IMR-90 (cell line): ENCODE measurements around the gene EPS15.

Experiments
- CEBPB ChIP-seq: IDR thresholded peaks from 2 replicates; pipeline ENCODE4 v1.6.1; 2012; ENCODE audit warnings: low read depth, low read length, improper control_type of control experiment
- CTCF ChIP-seq: conservative IDR thresholded peaks from 2 replicates; pipeline ENCODE4 v1.5.1; 2012; ENCODE audit warnings: mild to moderate bottlenecking, low read depth, low read length, improper control_type of control experiment
- FOS ChIP-seq: fragments of 150-350 bp; IDR thresholded peaks from 2 replicates; pipeline ENCODE4 v1.6.1; 2016; ENCODE audit warnings: low read depth, low read length
- MAFK ChIP-seq: IDR thresholded peaks from 2 replicates; pipeline ENCODE4 v1.6.1; 2012; ENCODE audit warnings: low read depth, low read length, improper control_type of control experiment
- MAZ ChIP-seq: IDR thresholded peaks from 2 replicates; pipeline ENCODE4 v1.6.1; 2012; ENCODE audit warnings: low read depth, mild to moderate bottlenecking, low read length, improper control_type of control experiment, moderate library complexity, borderline replicate concordance
- MXI1 ChIP-seq: IDR thresholded peaks from 2 replicates; pipeline ENCODE4 v1.6.1; 2012; ENCODE audit warnings: low read depth, mild to moderate bottlenecking, low read length, moderate library complexity, borderline replicate concordance
- NFE2L2 ChIP-seq: fragments of 150-350 bp; IDR thresholded peaks from 2 replicates; pipeline ENCODE4 v1.6.1; 2016; ENCODE audit warnings: low read depth, mild to moderate bottlenecking, low read length
- POLR2A ChIP-seq: IDR thresholded peaks from 2 replicates; pipeline ENCODE4 v1.6.1; 2012; ENCODE audit warnings: mild to moderate bottlenecking, low read depth, low read length
- RAD21 ChIP-seq: IDR thresholded peaks from 2 replicates; pipeline ENCODE4 v1.6.1; 2012; ENCODE audit warnings: low read length, improper control_type of control experiment
- RCOR1 ChIP-seq: IDR thresholded peaks from 2 replicates; pipeline ENCODE4 v1.6.1; 2012; ENCODE audit warnings: mild to moderate bottlenecking, low read length, improper control_type of control experiment; ENCODE audit not compliant: insufficient replicate concordance
- RFX5 ChIP-seq: IDR thresholded peaks from 2 replicates; pipeline ENCODE4 v1.8.0; 2012; ENCODE audit warnings: low read depth, mild to moderate bottlenecking, low read length, moderate library complexity
- SMC3 ChIP-seq: fragments of 150-350 bp; IDR thresholded peaks from 2 replicates; pipeline ENCODE4 v1.6.1; 2016; ENCODE audit warnings: low read depth, mild to moderate bottlenecking, antibody characterized with exemption, low read length, moderate library complexity
- TF ChIP-seq, protein P1 (sequence below): fragments of 150-350 bp; IDR thresholded peaks from 2 replicates; pipeline ENCODE4 v1.6.1; 2016; ENCODE audit warnings: low read depth, mild to moderate bottlenecking, low read length, moderate library complexity, borderline replicate concordance
- TF ChIP-seq, protein P2 (sequence below): fragments of 150-350 bp; IDR thresholded peaks from 2 replicates; pipeline ENCODE4 v1.6.1; 2017; ENCODE audit warnings: mild to moderate bottlenecking, antibody characterized with exemption, low read length, low read depth

- TF ChIP-seq CTCF (no peak), RCOR1 (no peak), SMC3 (no peak), POLR2A (no peak), CEBPB (no peak), MAZ (no peak), MXI1 (no peak), RAD21 (no peak), MAFK (no peak), NFE2L2 (no peak), RFX5 (no peak), FOS (no peak)
- TF ChIP-seq, protein P1, sequence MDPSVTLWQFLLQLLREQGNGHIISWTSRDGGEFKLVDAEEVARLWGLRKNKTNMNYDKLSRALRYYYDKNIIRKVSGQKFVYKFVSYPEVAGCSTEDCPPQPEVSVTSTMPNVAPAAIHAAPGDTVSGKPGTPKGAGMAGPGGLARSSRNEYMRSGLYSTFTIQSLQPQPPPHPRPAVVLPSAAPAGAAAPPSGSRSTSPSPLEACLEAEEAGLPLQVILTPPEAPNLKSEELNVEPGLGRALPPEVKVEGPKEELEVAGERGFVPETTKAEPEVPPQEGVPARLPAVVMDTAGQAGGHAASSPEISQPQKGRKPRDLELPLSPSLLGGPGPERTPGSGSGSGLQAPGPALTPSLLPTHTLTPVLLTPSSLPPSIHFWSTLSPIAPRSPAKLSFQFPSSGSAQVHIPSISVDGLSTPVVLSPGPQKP = no peak
- TF ChIP-seq, protein P2, sequence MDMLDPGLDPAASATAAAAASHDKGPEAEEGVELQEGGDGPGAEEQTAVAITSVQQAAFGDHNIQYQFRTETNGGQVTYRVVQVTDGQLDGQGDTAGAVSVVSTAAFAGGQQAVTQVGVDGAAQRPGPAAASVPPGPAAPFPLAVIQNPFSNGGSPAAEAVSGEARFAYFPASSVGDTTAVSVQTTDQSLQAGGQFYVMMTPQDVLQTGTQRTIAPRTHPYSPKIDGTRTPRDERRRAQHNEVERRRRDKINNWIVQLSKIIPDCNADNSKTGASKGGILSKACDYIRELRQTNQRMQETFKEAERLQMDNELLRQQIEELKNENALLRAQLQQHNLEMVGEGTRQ = no peak
Observed at GRCh38 chr1:51359879-51360278, 159.2 kb downstream of the EPS15 start.
